Neural progenitor cell (in vitro differentiated cells): ENCODE data around the gene OCA2. TPM values are rescaled to one million over a fixed set of nuclear protein-coding genes. Genes with fewer than 3 reads are reported as not detected.

Experiments
- DNase-seq: peaks from one replicate; pipeline ENCODE4 v3.0.0-alpha.2; 2016; ENCODE audit warnings: low spot score
- H2AFZ ChIP-seq: fragments of 200-600 bp; sonication (generic); replicated peaks from 2 replicates; pipeline ENCODE4 v1.6.1; 2016; ENCODE audit warnings: antibody characterized with exemption
- H3F3A ChIP-seq: fragments of 200-600 bp; sonication (generic); 2 replicates; pipeline ENCODE4 v1.6.1; 2016; ENCODE audit warnings: antibody characterized with exemption, low read depth
- H3K27ac ChIP-seq: fragments of 200-600 bp; sonication (generic); 2 replicates; pipeline ENCODE4 v1.5.1; 2016; ENCODE audit warnings: mild to moderate bottlenecking
- H3K27me3 ChIP-seq: fragments of 200-600 bp; sonication (generic); 2 replicates; pipeline ENCODE4 v1.6.1; 2016; ENCODE audit warnings: mild to moderate bottlenecking, moderate library complexity
- H3K36me3 ChIP-seq: fragments of 200-600 bp; sonication (generic); 2 replicates; pipeline ENCODE4 v1.5.1; 2016
- H3K4me1 ChIP-seq: fragments of 200-600 bp; sonication (generic); 2 replicates; pipeline ENCODE4 v1.6.1; 2016; ENCODE audit warnings: mixed run types
- H3K4me2 ChIP-seq: fragments of 200-600 bp; sonication (generic); 2 replicates; pipeline ENCODE4 v1.6.1; 2016
- H3K4me3 ChIP-seq: fragments of 200-600 bp; sonication (generic); 2 replicates; pipeline ENCODE4 v1.5.1; 2016
- H3K79me2 ChIP-seq: fragments of 200-600 bp; sonication (generic); 2 replicates; pipeline ENCODE4 v1.6.1; 2016; ENCODE audit warnings: low read depth
- H3K9ac ChIP-seq: fragments of 200-600 bp; sonication (generic); 2 replicates; pipeline ENCODE4 v1.6.1; 2016
- H3K9me3 ChIP-seq: fragments of 200-600 bp; sonication (generic); 2 replicates; pipeline ENCODE4 v1.5.1; 2016; ENCODE audit warnings: low read depth
- H4K20me1 ChIP-seq: fragments of 200-600 bp; sonication (generic); 2 replicates; pipeline ENCODE4 v1.6.1; 2016; ENCODE audit warnings: low read depth
- H3K27ac Mint-ChIP-seq: 3 replicates; pipeline ENCODE4 v1.8.0; 2021; ENCODE audit warnings: mixed read lengths
- H3K27me3 Mint-ChIP-seq: 2 replicates; pipeline ENCODE4 v1.8.0; 2022; ENCODE audit warnings: low read depth, mild to moderate bottlenecking, inconsistent platforms, moderate library complexity, mixed read lengths; ENCODE audit not compliant: insufficient read depth
- H3K36me3 Mint-ChIP-seq: 3 replicates; pipeline ENCODE4 v1.8.0; 2021; ENCODE audit warnings: mixed read lengths
- H3K4me1 Mint-ChIP-seq: 3 replicates; pipeline ENCODE4 v1.8.0; 2021; ENCODE audit warnings: mixed read lengths
- H3K4me3 Mint-ChIP-seq: 3 replicates; pipeline ENCODE4 v1.8.0; 2021; ENCODE audit warnings: mild to moderate bottlenecking, moderate library complexity, mixed read lengths
- H3K9me3 Mint-ChIP-seq: 3 replicates; pipeline ENCODE4 v1.8.0; 2020; ENCODE audit warnings: mixed read lengths
- EZH2 ChIP-seq: fragments of 200-600 bp; sonication (generic); IDR thresholded peaks from 2 replicates; pipeline ENCODE4 v1.6.1; 2017; ENCODE audit warnings: antibody characterized with exemption, mild to moderate bottlenecking, moderate library complexity
- EZH2phosphoT487 ChIP-seq: fragments of 200-600 bp; sonication (generic); IDR thresholded peaks from 2 replicates; pipeline ENCODE4 v1.6.1; 2017; ENCODE audit warnings: antibody characterized with exemption
- total RNA-seq: library from RNA; depleted of rRNA; stranded (reverse); fragments of >200 nt; gene quantifications from 2 replicates; pipeline ENCODE4 v1.2.3, GENCODE V29; 2015; ENCODE audit warnings: low replicate concordance
- TF ChIP-seq, protein P1 (sequence below): fragments of 200-600 bp; sonication (generic); IDR thresholded peaks from 2 replicates; pipeline ENCODE4 v1.5.1; 2017; ENCODE audit warnings: antibody characterized with exemption, mild to moderate bottlenecking

OCA2 gene
- total RNA-seq, 1 donor from 2014 or later: 1.0 TPM

DNA sequence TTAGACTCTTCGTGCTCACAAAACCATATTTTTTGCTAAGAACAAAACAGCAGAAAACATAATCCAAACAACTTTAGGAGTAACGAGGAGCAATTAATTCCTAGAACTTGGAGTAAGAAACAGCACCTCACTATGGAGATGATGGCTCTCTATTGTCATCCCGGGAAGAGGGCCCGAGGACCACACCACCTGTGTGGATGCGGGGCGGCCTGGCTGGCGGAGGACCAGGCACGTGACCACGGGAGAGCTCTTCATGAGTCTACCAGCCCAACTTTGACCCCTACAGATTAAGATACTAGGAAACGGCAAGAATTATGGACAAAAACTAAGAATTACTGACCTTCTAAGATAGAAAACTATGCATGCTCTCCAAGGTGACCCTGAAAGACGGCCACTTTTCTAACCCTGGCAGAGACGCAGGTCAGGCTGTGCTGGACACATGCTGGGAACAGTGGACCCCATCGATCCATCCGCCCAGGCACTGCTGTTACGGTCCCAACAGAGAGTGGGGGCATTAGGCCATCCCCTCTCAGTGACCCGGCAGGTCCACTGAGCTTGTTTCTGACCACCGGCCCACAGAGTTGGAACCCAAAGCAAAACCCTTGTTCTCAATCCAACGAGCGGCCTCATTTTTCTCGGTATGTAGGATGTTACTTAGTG lies 13.1 kb upstream of the OCA2 start:
- Mint-ChIP-seq H3K27me3 (peaks cover 8% of the 10 kb centered on the region), H3K36me3 (peaks cover 34% of the 10 kb centered on the region), H3K27ac (no peak overlapping the region), H3K4me1 (peaks cover 6% of the 10 kb centered on the region), H3K9me3 (no peaks in the 10 kb centered on the region), H3K4me3 (no peak overlapping the region)
- no peak for DNase-seq
- no peak overlapping the region for H2AFZ ChIP-seq
- H3K27ac ChIP-seq: no peak overlapping the region
- H4K20me1 ChIP-seq: no peaks in the 10 kb centered on the region
- H3K4me1 ChIP-seq: no peaks in the 10 kb centered on the region
- H3F3A ChIP-seq: peaks cover 6% of the 10 kb centered on the region
- H3K9ac ChIP-seq: no peak overlapping the region
- no peaks in the 10 kb centered on the region for H3K36me3 ChIP-seq
- no peaks in the 10 kb centered on the region for H3K9me3 ChIP-seq
- H3K27me3 ChIP-seq: peaks cover 15% of the 10 kb centered on the region
- TF ChIP-seq, protein P1, sequence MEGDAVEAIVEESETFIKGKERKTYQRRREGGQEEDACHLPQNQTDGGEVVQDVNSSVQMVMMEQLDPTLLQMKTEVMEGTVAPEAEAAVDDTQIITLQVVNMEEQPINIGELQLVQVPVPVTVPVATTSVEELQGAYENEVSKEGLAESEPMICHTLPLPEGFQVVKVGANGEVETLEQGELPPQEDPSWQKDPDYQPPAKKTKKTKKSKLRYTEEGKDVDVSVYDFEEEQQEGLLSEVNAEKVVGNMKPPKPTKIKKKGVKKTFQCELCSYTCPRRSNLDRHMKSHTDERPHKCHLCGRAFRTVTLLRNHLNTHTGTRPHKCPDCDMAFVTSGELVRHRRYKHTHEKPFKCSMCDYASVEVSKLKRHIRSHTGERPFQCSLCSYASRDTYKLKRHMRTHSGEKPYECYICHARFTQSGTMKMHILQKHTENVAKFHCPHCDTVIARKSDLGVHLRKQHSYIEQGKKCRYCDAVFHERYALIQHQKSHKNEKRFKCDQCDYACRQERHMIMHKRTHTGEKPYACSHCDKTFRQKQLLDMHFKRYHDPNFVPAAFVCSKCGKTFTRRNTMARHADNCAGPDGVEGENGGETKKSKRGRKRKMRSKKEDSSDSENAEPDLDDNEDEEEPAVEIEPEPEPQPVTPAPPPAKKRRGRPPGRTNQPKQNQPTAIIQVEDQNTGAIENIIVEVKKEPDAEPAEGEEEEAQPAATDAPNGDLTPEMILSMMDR: no peak
- TF ChIP-seq EZH2phosphoT487 (no peak), EZH2 (no peak)
- H3K4me2 ChIP-seq: no peak overlapping the region
- H3K79me2 ChIP-seq: no peaks in the 10 kb centered on the region
- no peak overlapping the region for H3K4me3 ChIP-seq

DNA sequence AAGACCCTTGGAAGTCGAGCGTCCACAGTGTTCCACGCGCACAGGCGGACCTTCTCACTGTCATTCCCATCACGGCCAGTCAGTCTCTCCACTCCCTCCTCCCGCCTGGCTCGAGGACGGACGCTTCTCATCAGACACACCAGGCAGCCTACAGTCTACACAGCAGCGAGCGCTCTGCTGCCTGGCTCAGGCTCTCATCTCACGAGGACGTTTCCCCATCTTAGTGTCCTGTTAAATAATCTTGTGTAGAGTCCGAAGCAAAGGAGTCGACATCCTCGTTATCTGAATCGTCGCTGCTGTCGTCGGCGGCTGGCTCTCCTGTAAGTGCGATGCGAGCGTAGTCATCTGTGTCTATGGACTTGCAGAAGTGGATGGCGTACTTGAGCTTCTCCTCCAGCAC lies 12.4 kb upstream of the OCA2 start:
- peaks cover 33% of the 10 kb centered on the region for H3K36me3 Mint-ChIP-seq
- Histone ChIP-seq H3K4me1 (peaks cover under 1% of the 10 kb centered on the region), H3K4me2 (no peak overlapping the region), H2AFZ (no peak overlapping the region), H3K4me3 (no peak overlapping the region), H3K9me3 (no peaks in the 10 kb centered on the region), H3F3A (peaks cover 6% of the 10 kb centered on the region), H3K27me3 (peaks cover 22% of the 10 kb centered on the region), H3K36me3 (no peaks in the 10 kb centered on the region), H3K9ac (no peak overlapping the region), H3K79me2 (no peaks in the 10 kb centered on the region), H3K27ac (no peak overlapping the region), H4K20me1 (no peaks in the 10 kb centered on the region)
- H3K4me1 Mint-ChIP-seq: peaks cover 6% of the 10 kb centered on the region
- H3K27ac Mint-ChIP-seq: no peak overlapping the region
- peaks cover 9% of the 10 kb centered on the region for H3K27me3 Mint-ChIP-seq
- no peaks in the 10 kb centered on the region for H3K9me3 Mint-ChIP-seq
- no peak overlapping the region for H3K4me3 Mint-ChIP-seq
- no peak for DNase-seq
- TF ChIP-seq, protein P1: no peak
- TF ChIP-seq EZH2phosphoT487: no peak
- TF ChIP-seq EZH2: no peak

DNA sequence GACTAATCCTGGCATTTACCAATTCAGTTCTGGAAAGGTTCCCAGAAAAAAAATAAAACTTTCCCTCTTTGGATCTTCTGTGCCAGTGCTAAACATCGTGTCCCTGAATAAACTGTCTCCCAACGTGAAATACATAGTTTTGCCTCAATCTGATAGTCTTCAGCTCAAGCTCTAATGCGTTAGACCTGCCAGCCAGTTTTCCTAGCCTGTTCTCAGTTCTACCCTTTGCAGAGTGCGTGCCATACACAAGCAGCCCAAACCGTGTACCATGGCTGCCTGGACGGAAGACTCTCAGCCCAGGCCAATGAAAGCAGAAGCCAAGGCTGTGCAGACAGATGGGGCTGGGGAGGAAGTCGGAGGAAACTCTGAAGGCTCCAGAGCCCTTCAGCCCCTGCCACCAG lies 11.4 kb upstream of the OCA2 start:
- Mint-ChIP-seq H3K9me3 (peaks cover 4% of the 10 kb centered on the region), H3K4me3 (no peak overlapping the region), H3K27ac (no peak overlapping the region), H3K36me3 (peaks cover 26% of the 10 kb centered on the region), H3K27me3 (peaks cover 14% of the 10 kb centered on the region), H3K4me1 (peaks cover 9% of the 10 kb centered on the region)
- Histone ChIP-seq H3K27ac (no peak overlapping the region), H2AFZ (no peak overlapping the region), H3K4me1 (peaks cover 3% of the 10 kb centered on the region), H3K4me2 (no peak overlapping the region), H3K9ac (no peak overlapping the region), H3K79me2 (no peaks in the 10 kb centered on the region), H4K20me1 (no peaks in the 10 kb centered on the region), H3K4me3 (no peak overlapping the region), H3K27me3 (peaks cover 33% of the 10 kb centered on the region), H3F3A (peaks cover 6% of the 10 kb centered on the region), H3K36me3 (no peaks in the 10 kb centered on the region), H3K9me3 (no peaks in the 10 kb centered on the region)
- no peak for DNase-seq
- TF ChIP-seq, protein P1: no peak
- no peak for TF ChIP-seq EZH2phosphoT487
- TF ChIP-seq EZH2: no peak
